IMR-90 (cell line): ENCODE data around the gene RIPOR3.

Experiments used
- BHLHE40 ChIP-seq: fragments of 150-350 bp; IDR thresholded peaks from 2 replicates; pipeline ENCODE4 v1.6.1; 2016; ENCODE audit warnings: mild to moderate bottlenecking, low read depth, low read length
- CEBPB ChIP-seq: IDR thresholded peaks from 2 replicates; pipeline ENCODE4 v1.6.1; 2012; ENCODE audit warnings: low read depth, low read length, improper control_type of control experiment
- CHD1 ChIP-seq: IDR thresholded peaks from 2 replicates; pipeline ENCODE4 v1.6.1; 2012; ENCODE audit warnings: low read depth, low read length, improper control_type of control experiment
- FOS ChIP-seq: fragments of 150-350 bp; IDR thresholded peaks from 2 replicates; pipeline ENCODE4 v1.6.1; 2016; ENCODE audit warnings: low read depth, low read length
- MAFK ChIP-seq: IDR thresholded peaks from 2 replicates; pipeline ENCODE4 v1.6.1; 2012; ENCODE audit warnings: low read depth, low read length, improper control_type of control experiment
- POLR2A ChIP-seq: IDR thresholded peaks from 2 replicates; pipeline ENCODE4 v1.6.1; 2012; ENCODE audit warnings: mild to moderate bottlenecking, low read depth, low read length
- RAD21 ChIP-seq: IDR thresholded peaks from 2 replicates; pipeline ENCODE4 v1.6.1; 2012; ENCODE audit warnings: low read length, improper control_type of control experiment
- RFX5 ChIP-seq: IDR thresholded peaks from 2 replicates; pipeline ENCODE4 v1.8.0; 2012; ENCODE audit warnings: low read depth, mild to moderate bottlenecking, low read length, moderate library complexity
- SMC3 ChIP-seq: fragments of 150-350 bp; IDR thresholded peaks from 2 replicates; pipeline ENCODE4 v1.6.1; 2016; ENCODE audit warnings: low read depth, mild to moderate bottlenecking, antibody characterized with exemption, low read length, moderate library complexity
- TF ChIP-seq, protein P1 (sequence below): conservative IDR thresholded peaks from 2 replicates; pipeline ENCODE4 v1.5.1; 2012; ENCODE audit warnings: mild to moderate bottlenecking, low read depth, low read length, improper control_type of control experiment
- TF ChIP-seq, protein P2 (sequence below): fragments of 150-350 bp; IDR thresholded peaks from 2 replicates; pipeline ENCODE4 v1.6.1; 2016; ENCODE audit warnings: low read depth, mild to moderate bottlenecking, low read length, moderate library complexity, borderline replicate concordance
- TF ChIP-seq, protein P3 (sequence below): fragments of 150-350 bp; IDR thresholded peaks from 2 replicates; pipeline ENCODE4 v1.6.1; 2017; ENCODE audit warnings: mild to moderate bottlenecking, antibody characterized with exemption, low read length, low read depth

DNA sequence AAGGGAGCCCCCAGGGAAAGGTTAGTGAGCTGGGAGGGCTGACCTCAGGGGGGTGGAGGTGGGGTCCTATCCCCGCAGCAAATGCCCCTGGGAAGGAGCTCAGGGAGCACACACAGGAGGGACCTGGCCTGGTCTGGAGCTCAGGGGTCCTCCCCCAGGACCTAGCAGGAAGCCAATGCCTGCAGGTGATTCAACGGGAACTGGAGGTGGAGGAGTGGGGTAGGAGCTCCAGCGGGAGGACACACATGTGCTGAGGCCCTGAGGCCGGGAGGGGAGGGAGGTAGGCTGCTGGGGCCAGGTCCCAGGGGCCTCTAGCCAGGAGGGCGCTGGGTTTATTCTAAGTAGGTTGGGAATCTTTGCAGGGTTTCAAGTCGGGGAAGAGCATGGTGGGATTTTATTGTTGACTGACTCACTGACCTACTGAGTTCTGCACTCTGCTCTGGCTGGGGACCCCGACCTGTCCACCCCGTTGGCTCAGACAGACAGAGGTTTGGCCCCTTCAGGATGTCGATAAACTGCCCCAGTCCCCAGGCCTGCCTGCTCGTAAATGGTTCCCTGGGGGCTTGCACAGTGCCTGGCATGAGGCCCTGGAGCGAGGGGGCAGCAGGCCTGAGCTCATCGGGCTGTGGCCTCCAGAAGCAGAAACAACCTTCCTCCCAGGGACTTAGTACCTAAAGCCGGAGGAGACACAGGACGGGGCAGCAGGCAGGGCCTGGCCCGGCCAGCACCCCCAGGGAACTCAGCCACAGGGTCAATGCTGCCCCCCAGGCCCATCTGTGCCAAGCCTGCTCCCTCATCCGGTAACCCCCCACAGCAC lies 62.3 kb downstream of the RIPOR3 start:
- TF ChIP-seq, protein P1, sequence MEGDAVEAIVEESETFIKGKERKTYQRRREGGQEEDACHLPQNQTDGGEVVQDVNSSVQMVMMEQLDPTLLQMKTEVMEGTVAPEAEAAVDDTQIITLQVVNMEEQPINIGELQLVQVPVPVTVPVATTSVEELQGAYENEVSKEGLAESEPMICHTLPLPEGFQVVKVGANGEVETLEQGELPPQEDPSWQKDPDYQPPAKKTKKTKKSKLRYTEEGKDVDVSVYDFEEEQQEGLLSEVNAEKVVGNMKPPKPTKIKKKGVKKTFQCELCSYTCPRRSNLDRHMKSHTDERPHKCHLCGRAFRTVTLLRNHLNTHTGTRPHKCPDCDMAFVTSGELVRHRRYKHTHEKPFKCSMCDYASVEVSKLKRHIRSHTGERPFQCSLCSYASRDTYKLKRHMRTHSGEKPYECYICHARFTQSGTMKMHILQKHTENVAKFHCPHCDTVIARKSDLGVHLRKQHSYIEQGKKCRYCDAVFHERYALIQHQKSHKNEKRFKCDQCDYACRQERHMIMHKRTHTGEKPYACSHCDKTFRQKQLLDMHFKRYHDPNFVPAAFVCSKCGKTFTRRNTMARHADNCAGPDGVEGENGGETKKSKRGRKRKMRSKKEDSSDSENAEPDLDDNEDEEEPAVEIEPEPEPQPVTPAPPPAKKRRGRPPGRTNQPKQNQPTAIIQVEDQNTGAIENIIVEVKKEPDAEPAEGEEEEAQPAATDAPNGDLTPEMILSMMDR = no peak
- no peak for TF ChIP-seq POLR2A
- TF ChIP-seq SMC3 = no peak
- TF ChIP-seq, protein P2, sequence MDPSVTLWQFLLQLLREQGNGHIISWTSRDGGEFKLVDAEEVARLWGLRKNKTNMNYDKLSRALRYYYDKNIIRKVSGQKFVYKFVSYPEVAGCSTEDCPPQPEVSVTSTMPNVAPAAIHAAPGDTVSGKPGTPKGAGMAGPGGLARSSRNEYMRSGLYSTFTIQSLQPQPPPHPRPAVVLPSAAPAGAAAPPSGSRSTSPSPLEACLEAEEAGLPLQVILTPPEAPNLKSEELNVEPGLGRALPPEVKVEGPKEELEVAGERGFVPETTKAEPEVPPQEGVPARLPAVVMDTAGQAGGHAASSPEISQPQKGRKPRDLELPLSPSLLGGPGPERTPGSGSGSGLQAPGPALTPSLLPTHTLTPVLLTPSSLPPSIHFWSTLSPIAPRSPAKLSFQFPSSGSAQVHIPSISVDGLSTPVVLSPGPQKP = no peak
- TF ChIP-seq, protein P3, sequence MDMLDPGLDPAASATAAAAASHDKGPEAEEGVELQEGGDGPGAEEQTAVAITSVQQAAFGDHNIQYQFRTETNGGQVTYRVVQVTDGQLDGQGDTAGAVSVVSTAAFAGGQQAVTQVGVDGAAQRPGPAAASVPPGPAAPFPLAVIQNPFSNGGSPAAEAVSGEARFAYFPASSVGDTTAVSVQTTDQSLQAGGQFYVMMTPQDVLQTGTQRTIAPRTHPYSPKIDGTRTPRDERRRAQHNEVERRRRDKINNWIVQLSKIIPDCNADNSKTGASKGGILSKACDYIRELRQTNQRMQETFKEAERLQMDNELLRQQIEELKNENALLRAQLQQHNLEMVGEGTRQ = no peak
- no peak for TF ChIP-seq FOS
- no peak for TF ChIP-seq CEBPB
- no peak for TF ChIP-seq BHLHE40
- no peak for TF ChIP-seq CHD1
- no peak for TF ChIP-seq RAD21
- TF ChIP-seq RFX5 = no peak
- TF ChIP-seq MAFK = no peak
